HG03432 (cell line): ENCODE results near the gene GCNT2.
"Not testable (repeated sequence)": the region's sequence is repeated elsewhere in the genome, so short reads cannot be mapped to it uniquely, and the experiment has no call there.

Experiments
- ATAC-seq: cut with Tn5 transposase; IDR thresholded peaks from one replicate; pipeline ENCODE4 v1.9.1; 2021; ENCODE audit warnings: mild to moderate bottlenecking, moderate library complexity; ENCODE audit not compliant: unreplicated experiment

GCNT2 gene

GRCh38 chr6:10543488-10543887, 22.3 kb downstream of the GCNT2 start:
- no peak for ATAC-seq

GRCh38 chr6:10545482-10545881, 24.3 kb downstream of the GCNT2 start:
- no peak for ATAC-seq

- no peak for ATAC-seq
Observed at GRCh38 chr6:10547809-10548208, 26.7 kb downstream of the GCNT2 start.

GRCh38 chr6:10550764-10551163, 29.6 kb downstream of the GCNT2 start:
- no peak for ATAC-seq

GRCh38 chr6:10552270-10552810, 31.2 kb downstream of the GCNT2 start:
- ATAC-seq = no peak

- ATAC-seq = no peak
Observed at GRCh38 chr6:10553871-10554270, 32.7 kb downstream of the GCNT2 start.

GRCh38 chr6:10554826-10555225, 33.7 kb downstream of the GCNT2 start:
- no peak for ATAC-seq

GRCh38 chr6:10555625-10556309, 34.6 kb downstream of the GCNT2 start:
- ATAC-seq = no peak

GRCh38 chr6:10556589-10556988, 35.4 kb downstream of the GCNT2 start:
- no peak for ATAC-seq

- ATAC-seq = no peak
Observed at GRCh38 chr6:10556992-10557391, 35.8 kb downstream of the GCNT2 start.

- no peak for ATAC-seq
Observed at GRCh38 chr6:10557913-10558312, 36.8 kb downstream of the GCNT2 start.

- no peak for ATAC-seq
Observed at GRCh38 chr6:10558565-10558964, 37.4 kb downstream of the GCNT2 start.

GRCh38 chr6:10559522-10560152, 38.5 kb downstream of the GCNT2 start:
- ATAC-seq = no peak

GRCh38 chr6:10561611-10562199, 40.6 kb downstream of the GCNT2 start:
- ATAC-seq = no peak

GRCh38 chr6:10564975-10565673, 44.0 kb downstream of the GCNT2 start:
- ATAC-seq = no peak

GRCh38 chr6:10565913-10566312, 44.8 kb downstream of the GCNT2 start:
- ATAC-seq = no peak

- no peak for ATAC-seq
Observed at GRCh38 chr6:10567256-10568026, 46.3 kb downstream of the GCNT2 start.

- ATAC-seq = no peak
Observed at GRCh38 chr6:10569392-10570127, 48.4 kb downstream of the GCNT2 start.

- ATAC-seq = not testable (repeated sequence)
Observed at GRCh38 chr6:10575519-10575918, 54.4 kb downstream of the GCNT2 start.

GRCh38 chr6:10576226-10576625, 55.1 kb downstream of the GCNT2 start:
- ATAC-seq = no peak
